ENCODE data around the gene NEK8.
"Not testable (repeated sequence)": the region's sequence is repeated elsewhere in the genome, so short reads cannot be mapped to it uniquely, and the experiment has no call there.

The NEK8 gene

GRCh38 chr17:28707339-28707720 is 21.3 kb upstream of the NEK8 start:
- H3K4me3 ChIP-seq (ENCODE audit: low read depth, low read length) = no peak overlapping the region

GRCh38 chr17:28710861-28711722 is 17.5 kb upstream of the NEK8 start:
- H3K4me3 ChIP-seq (ENCODE audit: low read depth, low read length) = peak overlapping the region; percentile 71

GRCh38 chr17:28711723-28712031 is 16.9 kb upstream of the NEK8 start, which contains the start of gene PROCA1:
Gene PROCA1, minus strand, starts transcription at chr17:28711888. Its CDS starts 228 bp downstream, at chr17:28711660.
- peak within 1 kb of the TSS; percentile 71 for H3K4me3 ChIP-seq (ENCODE audit: low read depth, low read length)

- peak overlapping the region; percentile 58 for H3K4me3 ChIP-seq (ENCODE audit: low read depth, low read length)
Measured at GRCh38 chr17:28712032-28712704, 16.4 kb upstream of the NEK8 start.

GRCh38 chr17:28712705-28713415 is 15.7 kb upstream of the NEK8 start:
- H3K4me3 ChIP-seq (ENCODE audit: low read depth, low read length) = peak overlapping the region; percentile 18

- no peak overlapping the region for H3K4me3 ChIP-seq (ENCODE audit: low read depth, low read length)
Measured at GRCh38 chr17:28714281-28714680, 14.3 kb upstream of the NEK8 start.

- H3K4me3 ChIP-seq (ENCODE audit: low read depth, low read length) = no peak overlapping the region
Measured at GRCh38 chr17:28715217-28715616, 13.4 kb upstream of the NEK8 start.

- peak overlapping the region; percentile 85 for H3K4me3 ChIP-seq (ENCODE audit: low read depth, low read length)
Measured at GRCh38 chr17:28716740-28717577, 11.6 kb upstream of the NEK8 start.

GRCh38 chr17:28717578-28718332 is 10.8 kb upstream of the NEK8 start, which contains the start of gene RAB34:
Gene RAB34, minus strand, starts transcription at chr17:28717868. Its CDS starts 602 bp downstream, at chr17:28717266.
- H3K4me3 ChIP-seq (ENCODE audit: low read depth, low read length) = peak within 1 kb of the TSS; percentile 85

- peak overlapping the region; percentile 65 for H3K4me3 ChIP-seq (ENCODE audit: low read depth, low read length)
Measured at GRCh38 chr17:28718333-28719020, 10.1 kb upstream of the NEK8 start.

GRCh38 chr17:28719021-28719433 is 9.6 kb upstream of the NEK8 start:
- H3K4me3 ChIP-seq (ENCODE audit: low read depth, low read length) = peak overlapping the region; percentile 65

- H3K4me3 ChIP-seq (ENCODE audit: low read depth, low read length) = peak overlapping the region; percentile 98
Measured at GRCh38 chr17:28720247-28720996, 8.2 kb upstream of the NEK8 start.

- peak overlapping the region; percentile 98 for H3K4me3 ChIP-seq (ENCODE audit: low read depth, low read length)
Measured at GRCh38 chr17:28720997-28721329, 7.6 kb upstream of the NEK8 start.

GRCh38 chr17:28722417-28723158 is 6.0 kb upstream of the NEK8 start:
- no peak overlapping the region for H3K4me3 ChIP-seq (ENCODE audit: low read depth, low read length)

- no peak overlapping the region for H3K4me3 ChIP-seq (ENCODE audit: low read depth, low read length)
Measured at GRCh38 chr17:28723159-28723835, 5.3 kb upstream of the NEK8 start.

- not testable (repeated sequence) for H3K4me3 ChIP-seq (ENCODE audit: low read depth, low read length)
Measured at GRCh38 chr17:28723836-28724499, 4.6 kb upstream of the NEK8 start.
